Neural progenitor cell (in vitro differentiated cells): ENCODE results near the gene DLEC1. TPM values are rescaled to one million over a fixed set of nuclear protein-coding genes. Genes with fewer than 3 reads are reported as not detected.

Source experiments
- DNase-seq: peaks from one replicate; pipeline ENCODE4 v3.0.0-alpha.2; 2016; ENCODE audit warnings: low spot score
- H2AFZ ChIP-seq: fragments of 200-600 bp; sonication (generic); replicated peaks from 2 replicates; pipeline ENCODE4 v1.6.1; 2016; ENCODE audit warnings: antibody characterized with exemption
- H3F3A ChIP-seq: fragments of 200-600 bp; sonication (generic); 2 replicates; pipeline ENCODE4 v1.6.1; 2016; ENCODE audit warnings: antibody characterized with exemption, low read depth
- H3K27ac ChIP-seq: fragments of 200-600 bp; sonication (generic); 2 replicates; pipeline ENCODE4 v1.5.1; 2016; ENCODE audit warnings: mild to moderate bottlenecking
- H3K27me3 ChIP-seq: fragments of 200-600 bp; sonication (generic); 2 replicates; pipeline ENCODE4 v1.6.1; 2016; ENCODE audit warnings: mild to moderate bottlenecking, moderate library complexity
- H3K36me3 ChIP-seq: fragments of 200-600 bp; sonication (generic); 2 replicates; pipeline ENCODE4 v1.5.1; 2016
- H3K4me1 ChIP-seq: fragments of 200-600 bp; sonication (generic); 2 replicates; pipeline ENCODE4 v1.6.1; 2016; ENCODE audit warnings: mixed run types
- H3K4me2 ChIP-seq: fragments of 200-600 bp; sonication (generic); 2 replicates; pipeline ENCODE4 v1.6.1; 2016
- H3K4me3 ChIP-seq: fragments of 200-600 bp; sonication (generic); 2 replicates; pipeline ENCODE4 v1.5.1; 2016
- H3K79me2 ChIP-seq: fragments of 200-600 bp; sonication (generic); 2 replicates; pipeline ENCODE4 v1.6.1; 2016; ENCODE audit warnings: low read depth
- H3K9ac ChIP-seq: fragments of 200-600 bp; sonication (generic); 2 replicates; pipeline ENCODE4 v1.6.1; 2016
- H3K9me3 ChIP-seq: fragments of 200-600 bp; sonication (generic); 2 replicates; pipeline ENCODE4 v1.5.1; 2016; ENCODE audit warnings: low read depth
- H4K20me1 ChIP-seq: fragments of 200-600 bp; sonication (generic); 2 replicates; pipeline ENCODE4 v1.6.1; 2016; ENCODE audit warnings: low read depth
- H3K27ac Mint-ChIP-seq: 3 replicates; pipeline ENCODE4 v1.8.0; 2021; ENCODE audit warnings: mixed read lengths
- H3K27me3 Mint-ChIP-seq: 2 replicates; pipeline ENCODE4 v1.8.0; 2022; ENCODE audit warnings: low read depth, mild to moderate bottlenecking, inconsistent platforms, moderate library complexity, mixed read lengths; ENCODE audit not compliant: insufficient read depth
- H3K36me3 Mint-ChIP-seq: 3 replicates; pipeline ENCODE4 v1.8.0; 2021; ENCODE audit warnings: mixed read lengths
- H3K4me1 Mint-ChIP-seq: 3 replicates; pipeline ENCODE4 v1.8.0; 2021; ENCODE audit warnings: mixed read lengths
- H3K4me3 Mint-ChIP-seq: 3 replicates; pipeline ENCODE4 v1.8.0; 2021; ENCODE audit warnings: mild to moderate bottlenecking, moderate library complexity, mixed read lengths
- H3K9me3 Mint-ChIP-seq: 3 replicates; pipeline ENCODE4 v1.8.0; 2020; ENCODE audit warnings: mixed read lengths
- EZH2 ChIP-seq: fragments of 200-600 bp; sonication (generic); IDR thresholded peaks from 2 replicates; pipeline ENCODE4 v1.6.1; 2017; ENCODE audit warnings: antibody characterized with exemption, mild to moderate bottlenecking, moderate library complexity
- EZH2phosphoT487 ChIP-seq: fragments of 200-600 bp; sonication (generic); IDR thresholded peaks from 2 replicates; pipeline ENCODE4 v1.6.1; 2017; ENCODE audit warnings: antibody characterized with exemption
- total RNA-seq: library from RNA; depleted of rRNA; stranded (reverse); fragments of >200 nt; gene quantifications from 2 replicates; pipeline ENCODE4 v1.2.3, GENCODE V29; 2015; ENCODE audit warnings: low replicate concordance
- TF ChIP-seq, protein P1 (sequence below): fragments of 200-600 bp; sonication (generic); IDR thresholded peaks from 2 replicates; pipeline ENCODE4 v1.5.1; 2017; ENCODE audit warnings: antibody characterized with exemption, mild to moderate bottlenecking

The DLEC1 gene
- total RNA-seq, 1 donor from 2014 or later, result 0.60 TPM

DNA sequence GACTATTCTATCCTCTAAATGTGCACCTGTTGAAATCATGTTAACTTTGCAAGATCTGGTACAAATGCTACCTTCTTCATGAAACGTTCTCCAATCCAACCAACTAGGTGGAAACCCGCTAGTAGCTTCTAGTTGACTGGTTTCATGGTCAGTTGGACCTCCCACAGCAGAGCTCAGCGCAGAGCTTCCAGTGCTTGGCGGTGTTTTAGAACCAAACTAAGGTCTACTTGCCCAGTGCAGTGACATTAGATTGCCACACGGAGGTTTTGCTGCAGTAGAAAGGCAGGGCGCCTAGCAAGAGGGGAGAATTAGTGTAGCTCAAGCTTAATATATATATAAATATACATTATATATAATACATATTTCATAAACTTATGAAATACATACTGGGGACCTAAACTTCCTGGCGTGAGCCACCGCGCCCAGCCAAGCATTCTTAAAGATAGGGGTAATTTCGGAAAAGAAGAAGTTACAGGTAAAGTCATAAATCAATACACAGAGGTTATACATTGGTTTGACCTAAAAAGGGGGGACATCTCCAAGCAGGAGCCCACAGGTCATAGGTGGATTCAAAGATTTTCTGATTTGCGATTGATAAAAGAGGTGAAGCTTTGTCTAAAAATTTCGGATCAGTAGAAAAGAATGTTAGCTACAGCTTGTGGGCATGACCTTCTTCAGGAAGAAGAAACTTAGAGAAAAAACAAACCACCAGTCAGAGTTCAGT is 124.3 kb downstream of the DLEC1 start:
- H3K27me3 ChIP-seq, result no peaks in the 10 kb centered on the region
- H3K9ac ChIP-seq, result no peak overlapping the region
- Mint-ChIP-seq H3K4me3 (peak overlapping the region; percentile 99), H3K27ac (no peak overlapping the region), H3K36me3 (peaks cover 15% of the 10 kb centered on the region), H3K9me3 (no peaks in the 10 kb centered on the region), H3K27me3 (peaks cover 14% of the 10 kb centered on the region), H3K4me1 (peaks cover 22% of the 10 kb centered on the region)
- peak; percentile 32 for DNase-seq
- no peak overlapping the region for H3K27ac ChIP-seq
- H3F3A ChIP-seq, result peaks cover 57% of the 10 kb centered on the region
- TF ChIP-seq, protein P1, sequence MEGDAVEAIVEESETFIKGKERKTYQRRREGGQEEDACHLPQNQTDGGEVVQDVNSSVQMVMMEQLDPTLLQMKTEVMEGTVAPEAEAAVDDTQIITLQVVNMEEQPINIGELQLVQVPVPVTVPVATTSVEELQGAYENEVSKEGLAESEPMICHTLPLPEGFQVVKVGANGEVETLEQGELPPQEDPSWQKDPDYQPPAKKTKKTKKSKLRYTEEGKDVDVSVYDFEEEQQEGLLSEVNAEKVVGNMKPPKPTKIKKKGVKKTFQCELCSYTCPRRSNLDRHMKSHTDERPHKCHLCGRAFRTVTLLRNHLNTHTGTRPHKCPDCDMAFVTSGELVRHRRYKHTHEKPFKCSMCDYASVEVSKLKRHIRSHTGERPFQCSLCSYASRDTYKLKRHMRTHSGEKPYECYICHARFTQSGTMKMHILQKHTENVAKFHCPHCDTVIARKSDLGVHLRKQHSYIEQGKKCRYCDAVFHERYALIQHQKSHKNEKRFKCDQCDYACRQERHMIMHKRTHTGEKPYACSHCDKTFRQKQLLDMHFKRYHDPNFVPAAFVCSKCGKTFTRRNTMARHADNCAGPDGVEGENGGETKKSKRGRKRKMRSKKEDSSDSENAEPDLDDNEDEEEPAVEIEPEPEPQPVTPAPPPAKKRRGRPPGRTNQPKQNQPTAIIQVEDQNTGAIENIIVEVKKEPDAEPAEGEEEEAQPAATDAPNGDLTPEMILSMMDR, result peak; percentile 9
- TF ChIP-seq EZH2, result no peak
- H3K79me2 ChIP-seq, result peaks cover 27% of the 10 kb centered on the region
- H4K20me1 ChIP-seq, result peaks cover 19% of the 10 kb centered on the region
- no peak overlapping the region for H3K4me3 ChIP-seq
- peaks cover 11% of the 10 kb centered on the region for H3K4me1 ChIP-seq
- no peaks in the 10 kb centered on the region for H3K9me3 ChIP-seq
- H2AFZ ChIP-seq, result no peak overlapping the region
- H3K36me3 ChIP-seq, result no peaks in the 10 kb centered on the region
- H3K4me2 ChIP-seq, result no peak overlapping the region

- Mint-ChIP-seq H3K27me3 (peaks cover 14% of the 10 kb centered on the region), H3K4me3 (peak overlapping the region; percentile 99), H3K9me3 (no peaks in the 10 kb centered on the region), H3K27ac (peak overlapping the region; percentile 99), H3K4me1 (peaks cover 22% of the 10 kb centered on the region), H3K36me3 (peaks cover 15% of the 10 kb centered on the region)
- Histone ChIP-seq H3K9ac (no peak overlapping the region), H3K79me2 (peaks cover 34% of the 10 kb centered on the region), H3K4me1 (peaks cover 3% of the 10 kb centered on the region), H3K9me3 (no peaks in the 10 kb centered on the region), H4K20me1 (peaks cover 26% of the 10 kb centered on the region), H3K27ac (no peak overlapping the region), H3K4me3 (peak overlapping the region; percentile 96), H3K27me3 (no peaks in the 10 kb centered on the region), H3K36me3 (no peaks in the 10 kb centered on the region), H3F3A (peaks cover 51% of the 10 kb centered on the region), H2AFZ (peak overlapping the region; percentile 96), H3K4me2 (peak overlapping the region; percentile 79)
- TF ChIP-seq, protein P1, result no peak
- TF ChIP-seq EZH2 (no peak), EZH2phosphoT487 (no peak)
- no peak for DNase-seq
Measured at GRCh38 chr3:38163841-38164642, 125.0 kb downstream of the DLEC1 start.

DNA sequence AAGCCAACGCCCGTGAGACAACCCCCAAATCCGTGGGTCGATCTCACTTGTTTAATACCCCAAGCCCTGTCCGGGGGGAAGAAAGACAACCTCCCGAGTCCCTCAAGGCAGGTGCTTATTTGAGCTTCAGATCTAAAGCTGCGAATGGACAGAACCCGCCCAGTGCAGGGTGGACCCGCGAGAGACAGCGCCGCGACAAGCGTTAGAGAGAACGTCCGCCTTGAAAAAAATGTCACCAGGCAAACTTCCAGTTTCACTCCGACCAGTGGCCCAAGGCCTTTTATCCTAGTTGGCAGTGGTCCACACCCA is 125.6 kb downstream of the DLEC1 start:
- peaks cover 15% of the 10 kb centered on the region for H3K36me3 Mint-ChIP-seq
- H3K9me3 Mint-ChIP-seq, result no peaks in the 10 kb centered on the region
- peaks cover 47% of the 10 kb centered on the region for H3F3A ChIP-seq

More for the DNA sequence above, 125.6 kb downstream of the DLEC1 start:
- Histone ChIP-seq H3K4me3 (peak overlapping the region; percentile 96), H3K4me2 (peak overlapping the region; percentile 79), H3K9ac (no peak overlapping the region), H3K27me3 (no peaks in the 10 kb centered on the region), H3K27ac (no peak overlapping the region), H3K79me2 (peaks cover 40% of the 10 kb centered on the region), H3K4me1 (peaks cover 3% of the 10 kb centered on the region), H4K20me1 (peaks cover 32% of the 10 kb centered on the region), H2AFZ (peak overlapping the region; percentile 96), H3K9me3 (no peaks in the 10 kb centered on the region), H3K36me3 (no peaks in the 10 kb centered on the region)
- peaks cover 22% of the 10 kb centered on the region for H3K4me1 Mint-ChIP-seq
- DNase-seq, result no peak
- peaks cover 14% of the 10 kb centered on the region for H3K27me3 Mint-ChIP-seq
- peak overlapping the region; percentile 99 for H3K4me3 Mint-ChIP-seq
- peak overlapping the region; percentile 99 for H3K27ac Mint-ChIP-seq
- TF ChIP-seq EZH2phosphoT487, result no peak
- TF ChIP-seq, protein P1, result no peak
- no peak for TF ChIP-seq EZH2
